H9 (cell line): ENCODE results near the gene DDX18. TPM values are rescaled to one million over a fixed set of nuclear protein-coding genes. Genes with fewer than 3 reads are reported as not detected.

Source experiments
- DNase-seq: peaks from one replicate; pipeline ENCODE4 v3.0.0-alpha.2; 2017
- H2AFZ ChIP-seq: one replicate; pipeline ENCODE4 v1.6.1; 2013; ENCODE audit warnings: mild to moderate bottlenecking, low read length, control low read depth, moderate library complexity
- H2AK5ac ChIP-seq: 2 replicates; pipeline ENCODE4 v1.6.1; 2013; ENCODE audit warnings: low read length, control low read depth, mixed read lengths; ENCODE audit not compliant: insufficient read length
- H2BK120ac ChIP-seq: one replicate; pipeline ENCODE4 v1.6.1; 2013; ENCODE audit warnings: low read depth, mild to moderate bottlenecking, low read length, control low read depth, inconsistent platforms; ENCODE audit not compliant: poor library complexity, severe bottlenecking
- H2BK12ac ChIP-seq: 2 replicates; pipeline ENCODE4 v1.6.1; 2013; ENCODE audit warnings: low read length, control low read depth, mixed read lengths, low read depth; ENCODE audit not compliant: insufficient read length
- H2BK15ac ChIP-seq: 2 replicates; pipeline ENCODE4 v1.6.1; 2013; ENCODE audit warnings: low read depth, low read length, control low read depth
- H2BK20ac ChIP-seq: one replicate; pipeline ENCODE4 v1.6.1; 2013; ENCODE audit warnings: low read depth, mild to moderate bottlenecking, low read length, control low read depth, inconsistent platforms; ENCODE audit not compliant: poor library complexity, severe bottlenecking
- H2BK5ac ChIP-seq: 2 replicates; pipeline ENCODE4 v1.6.1; 2013; ENCODE audit warnings: low read length, control low read depth, mixed read lengths; ENCODE audit not compliant: insufficient read length
- H3K14ac ChIP-seq: 2 replicates; pipeline ENCODE4 v1.6.1; 2013; ENCODE audit warnings: low read length, control low read depth; ENCODE audit not compliant: insufficient read depth
- H3K18ac ChIP-seq: 2 replicates; pipeline ENCODE4 v1.6.1; 2013; ENCODE audit warnings: low read depth, mild to moderate bottlenecking, mixed read lengths, low read length, control low read depth; ENCODE audit not compliant: insufficient read length
- H3K23ac ChIP-seq: 2 replicates; pipeline ENCODE4 v1.6.1; 2013; ENCODE audit warnings: low read length, control low read depth, mixed read lengths, low read depth; ENCODE audit not compliant: insufficient read length
- H3K23me2 ChIP-seq: 2 replicates; pipeline ENCODE4 v1.6.1; 2013; ENCODE audit warnings: low read depth, mild to moderate bottlenecking, mixed read lengths, low read length, control low read depth; ENCODE audit not compliant: insufficient read length, poor library complexity, severe bottlenecking
- H3K27ac ChIP-seq: 2 replicates; pipeline ENCODE4 v1.5.1; 2013; ENCODE audit warnings: low read length, control low read depth, mixed read lengths, low read depth; ENCODE audit not compliant: insufficient read length
- H3K27me3 ChIP-seq: 2 replicates; pipeline ENCODE4 v1.6.1; 2013; ENCODE audit warnings: low read length, control low read depth, inconsistent platforms; ENCODE audit not compliant: insufficient read depth
- H3K4ac ChIP-seq: 2 replicates; pipeline ENCODE4 v1.6.1; 2013; ENCODE audit warnings: low read depth, mild to moderate bottlenecking, control low read depth, inconsistent platforms, low read length, moderate library complexity
- H3K4me1 ChIP-seq: 2 replicates; pipeline ENCODE4 v1.6.1; 2013; ENCODE audit warnings: low read length, control low read depth, inconsistent platforms; ENCODE audit not compliant: insufficient read depth
- H3K4me2 ChIP-seq: 2 replicates; pipeline ENCODE4 v1.6.1; 2013; ENCODE audit warnings: low read length, control low read depth, mixed read lengths; ENCODE audit not compliant: insufficient read length, insufficient read depth
- H3K56ac ChIP-seq: 2 replicates; pipeline ENCODE4 v1.6.1; 2013; ENCODE audit warnings: low read depth, mild to moderate bottlenecking, mixed read lengths, low read length, control low read depth; ENCODE audit not compliant: insufficient read length
- H3K79me1 ChIP-seq: 2 replicates; pipeline ENCODE4 v1.6.1; 2013; ENCODE audit warnings: low read depth, mild to moderate bottlenecking, moderate library complexity, low read length, control low read depth, inconsistent platforms; ENCODE audit not compliant: insufficient read depth, poor library complexity, severe bottlenecking
- H3K79me2 ChIP-seq: 2 replicates; pipeline ENCODE4 v1.6.1; 2013; ENCODE audit warnings: low read length, control low read depth, inconsistent platforms; ENCODE audit not compliant: insufficient read depth
- H3K9ac ChIP-seq: 2 replicates; pipeline ENCODE4 v1.6.1; 2013; ENCODE audit warnings: low read length, control low read depth, mixed read lengths; ENCODE audit not compliant: insufficient read length; ENCODE audit errors: extremely low read depth
- H3K9me3 ChIP-seq: one replicate; pipeline ENCODE4 v1.6.1; 2013; ENCODE audit warnings: low read depth, low read length, inconsistent platforms; ENCODE audit not compliant: control insufficient read depth
- H3T11ph ChIP-seq: one replicate; pipeline ENCODE4 v1.6.1; 2013; ENCODE audit warnings: mild to moderate bottlenecking, low read length, control low read depth, inconsistent platforms
- H4K20me1 ChIP-seq: one replicate; pipeline ENCODE4 v1.6.1; 2013; ENCODE audit not compliant: control insufficient read depth, insufficient read length, insufficient read depth
- H4K5ac ChIP-seq: 2 replicates; pipeline ENCODE4 v1.6.1; 2013; ENCODE audit warnings: low read depth, mild to moderate bottlenecking, mixed read lengths, low read length, control low read depth; ENCODE audit not compliant: insufficient read length
- H4K8ac ChIP-seq: replicated peaks from 2 replicates; pipeline ENCODE4 v1.6.1; 2013; ENCODE audit warnings: low read length, control low read depth, mixed read lengths, low read depth; ENCODE audit not compliant: insufficient read length
- H4K91ac ChIP-seq: 2 replicates; pipeline ENCODE4 v1.6.1; 2013; ENCODE audit warnings: low read depth, mild to moderate bottlenecking, moderate library complexity, mixed read lengths, low read length, control low read depth; ENCODE audit not compliant: insufficient read length
- H3K27ac Mint-ChIP-seq, 3 experiments: 2 replicates in 2 of 3; 3 replicates in 1 of 3; pipeline ENCODE4 v1.8.0; 2020 to 2021; ENCODE audit warnings: mixed read lengths in 3 of 3, mild to moderate bottlenecking in 1 of 3, moderate library complexity in 1 of 3
- H3K27me3 Mint-ChIP-seq: 2 replicates; pipeline ENCODE4 v1.8.0; 2021; ENCODE audit warnings: low read depth, mild to moderate bottlenecking, moderate library complexity, mixed read lengths
- H3K36me3 Mint-ChIP-seq, 3 experiments: 2 replicates in 2 of 3; 3 replicates in 1 of 3; pipeline ENCODE4 v1.8.0; 2020 to 2021; ENCODE audit warnings: low read depth in 3 of 3, mixed read lengths in 3 of 3; ENCODE audit not compliant: insufficient read depth in 1 of 3
- H3K4me1 Mint-ChIP-seq, 2 experiments: 2 replicates each; pipeline ENCODE4 v1.8.0; 2020; ENCODE audit warnings: mixed read lengths in 2 of 2
- H3K4me3 Mint-ChIP-seq, 2 experiments: 2 replicates in 1 of 2; 3 replicates in 1 of 2; pipeline ENCODE4 v1.8.0; 2020 to 2021; ENCODE audit warnings: mild to moderate bottlenecking in 2 of 2, mixed read lengths in 2 of 2, moderate library complexity in 1 of 2
- H3K9me3 Mint-ChIP-seq, 2 experiments: 2 replicates in 1 of 2; 3 replicates in 1 of 2; pipeline ENCODE4 v1.8.0; 2020; ENCODE audit warnings: mild to moderate bottlenecking in 2 of 2, mixed read lengths in 2 of 2, moderate library complexity in 1 of 2
- WGBS: extraction: QIAGEN DNeasy Blood & Tissue Kit; methylation state at CpG from one replicate; pipeline ENCODE4 v1.1.7; 2013; ENCODE audit warnings: missing lambda C conversion rate, low lambda C conversion rate, mixed read lengths; ENCODE audit not compliant: insufficient read length; ENCODE audit errors: extremely low coverage; 5-methylcytosine and 5-hydroxymethylcytosine counted together
- total RNA-seq: library from RNA; stranded (reverse); gene quantifications from 2 replicates; pipeline ENCODE4 v1.2.1, GENCODE V29; 2021
- TF ChIP-seq, protein P1 (sequence below): fragments of 200-600 bp; sonication (generic); conservative IDR thresholded peaks from 3 replicates; pipeline ENCODE4 v1.8.0; 2021; ENCODE audit warnings: antibody characterized with exemption, mild to moderate bottlenecking

Gene DDX18
- total RNA-seq, 1 experiment from 2014 or later: 115 TPM

DNA sequence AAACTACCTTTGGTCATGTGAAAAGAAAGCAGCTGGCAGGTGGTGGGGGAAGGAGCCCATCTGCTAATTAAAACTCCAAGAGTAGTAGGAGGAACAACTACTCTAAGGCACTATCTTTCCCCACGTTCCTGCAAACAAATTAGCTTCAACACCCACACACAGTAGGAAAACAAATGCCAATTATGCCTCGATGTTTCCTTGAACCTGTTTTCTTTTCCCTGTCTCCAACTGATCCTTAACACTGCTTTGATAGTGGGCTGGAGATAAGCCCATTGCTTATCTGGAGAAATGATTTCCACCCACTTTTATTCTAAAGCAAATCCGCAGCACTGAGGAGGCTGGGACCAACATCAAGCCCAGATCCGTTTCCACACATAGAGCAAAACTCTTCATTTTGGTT is 36.0 kb downstream of the DDX18 start:
- Histone ChIP-seq H3K4me2 (no peak overlapping the region), H3K9ac (no peak overlapping the region), H3K56ac (no peak overlapping the region), H3K27ac (no peak overlapping the region), H2BK20ac (no peak overlapping the region), H3K14ac (no peak overlapping the region), H2BK120ac (no peak overlapping the region), H3T11ph (no peak overlapping the region), H3K9me3 (no peaks in the 10 kb centered on the region), H2BK5ac (no peak overlapping the region), H3K79me1 (no peaks in the 10 kb centered on the region), H3K79me2 (no peaks in the 10 kb centered on the region), H3K27me3 (no peaks in the 10 kb centered on the region), H4K20me1 (no peaks in the 10 kb centered on the region), H3K4ac (no peak overlapping the region), H4K8ac (no peak overlapping the region), H2AFZ (no peak overlapping the region), H3K4me1 (peaks cover 2% of the 10 kb centered on the region; the same call in 1 of the 2 replicates), H3K23me2 (no peaks in the 10 kb centered on the region), H3K18ac (no peak overlapping the region), H2BK15ac (no peak overlapping the region), H4K5ac (no peak overlapping the region), H4K91ac (no peak overlapping the region), H2BK12ac (no peak overlapping the region), H2AK5ac (no peak overlapping the region), H3K23ac (no peak overlapping the region)
- no peak for DNase-seq
- TF ChIP-seq, protein P1, sequence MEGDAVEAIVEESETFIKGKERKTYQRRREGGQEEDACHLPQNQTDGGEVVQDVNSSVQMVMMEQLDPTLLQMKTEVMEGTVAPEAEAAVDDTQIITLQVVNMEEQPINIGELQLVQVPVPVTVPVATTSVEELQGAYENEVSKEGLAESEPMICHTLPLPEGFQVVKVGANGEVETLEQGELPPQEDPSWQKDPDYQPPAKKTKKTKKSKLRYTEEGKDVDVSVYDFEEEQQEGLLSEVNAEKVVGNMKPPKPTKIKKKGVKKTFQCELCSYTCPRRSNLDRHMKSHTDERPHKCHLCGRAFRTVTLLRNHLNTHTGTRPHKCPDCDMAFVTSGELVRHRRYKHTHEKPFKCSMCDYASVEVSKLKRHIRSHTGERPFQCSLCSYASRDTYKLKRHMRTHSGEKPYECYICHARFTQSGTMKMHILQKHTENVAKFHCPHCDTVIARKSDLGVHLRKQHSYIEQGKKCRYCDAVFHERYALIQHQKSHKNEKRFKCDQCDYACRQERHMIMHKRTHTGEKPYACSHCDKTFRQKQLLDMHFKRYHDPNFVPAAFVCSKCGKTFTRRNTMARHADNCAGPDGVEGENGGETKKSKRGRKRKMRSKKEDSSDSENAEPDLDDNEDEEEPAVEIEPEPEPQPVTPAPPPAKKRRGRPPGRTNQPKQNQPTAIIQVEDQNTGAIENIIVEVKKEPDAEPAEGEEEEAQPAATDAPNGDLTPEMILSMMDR: no peak
- H3K36me3 Mint-ChIP-seq: peaks cover 4 to 12% (median 7%) of the 10 kb centered on the region in 3 experiments; a peak in 6 of 7 replicates
- peaks cover 25 to 32% of the 10 kb centered on the region in 2 experiments for H3K4me1 Mint-ChIP-seq
- no peak overlapping the region; a peak in 1 of 5 replicates for H3K4me3 Mint-ChIP-seq
- peaks cover 15% of the 10 kb centered on the region for H3K27me3 Mint-ChIP-seq
- no peak overlapping the region for H3K27ac Mint-ChIP-seq
- no CpG with 5 or more reads among the region's 4 CpGs for WGBS
- H3K9me3 Mint-ChIP-seq: peaks cover 11% of the 10 kb centered on the region in 2 experiments
